Nephron progenitor cell (in vitro differentiated cells): ENCODE measurements around the gene HDAC9.
"Not testable (repeated sequence)": the region's sequence is repeated elsewhere in the genome, so short reads cannot be mapped to it uniquely, and the experiment has no call there.

Experiments
- DNase-seq: peaks from one replicate; pipeline ENCODE4 v3.0.0; 2021
- H3K27ac Mint-ChIP-seq: 2 replicates; pipeline ENCODE4 v1.8.0; 2021; ENCODE audit warnings: mild to moderate bottlenecking, moderate library complexity, mixed read lengths
- H3K27me3 Mint-ChIP-seq: 2 replicates; pipeline ENCODE4 v1.8.0; 2021; ENCODE audit warnings: mild to moderate bottlenecking, low read depth, mixed read lengths; ENCODE audit not compliant: poor library complexity
- H3K36me3 Mint-ChIP-seq: 2 replicates; pipeline ENCODE4 v1.8.0; 2021; ENCODE audit warnings: low read depth, mixed read lengths
- H3K4me1 Mint-ChIP-seq: 2 replicates; pipeline ENCODE4 v1.8.0; 2021; ENCODE audit warnings: mixed read lengths
- H3K4me3 Mint-ChIP-seq: 2 replicates; pipeline ENCODE4 v1.8.0; 2021; ENCODE audit warnings: mild to moderate bottlenecking, moderate library complexity, mixed read lengths
- H3K9me3 Mint-ChIP-seq: 2 replicates; pipeline ENCODE4 v1.8.0; 2021; ENCODE audit warnings: mild to moderate bottlenecking, moderate library complexity, mixed read lengths
- CTCF ChIP-seq: fragments of 200-600 bp; sonication (generic); IDR thresholded peaks from 2 replicates; pipeline ENCODE4 v1.5.0; 2021; ENCODE audit warnings: antibody characterized with exemption

Gene HDAC9

GRCh38 chr7:18952846-18953245 is 457.3 kb downstream of the HDAC9 start:
- no peak for TF ChIP-seq CTCF
- Mint-ChIP-seq H3K4me3 (no peak overlapping the region), H3K27ac (no peak overlapping the region), H3K27me3 (no peaks in the 10 kb centered on the region), H3K4me1 (peaks cover 10% of the 10 kb centered on the region), H3K9me3 (no peaks in the 10 kb centered on the region), H3K36me3 (no peaks in the 10 kb centered on the region)
- DNase-seq = no peak

- Mint-ChIP-seq H3K36me3 (no peaks in the 10 kb centered on the region), H3K4me3 (no peak overlapping the region), H3K4me1 (peaks cover 17% of the 10 kb centered on the region), H3K27ac (no peak overlapping the region), H3K9me3 (no peaks in the 10 kb centered on the region), H3K27me3 (no peaks in the 10 kb centered on the region)
- DNase-seq = no peak
- no peak for TF ChIP-seq CTCF
Observed at GRCh38 chr7:18958627-18959026, 463.1 kb downstream of the HDAC9 start.

GRCh38 chr7:18960725-18961124 is 465.2 kb downstream of the HDAC9 start:
- H3K4me3 Mint-ChIP-seq = no peak overlapping the region
- TF ChIP-seq CTCF = no peak
- no peaks in the 10 kb centered on the region for H3K36me3 Mint-ChIP-seq
- H3K4me1 Mint-ChIP-seq = peaks cover 23% of the 10 kb centered on the region
- peaks cover 4% of the 10 kb centered on the region for H3K27me3 Mint-ChIP-seq
- DNase-seq = no peak
- H3K27ac Mint-ChIP-seq = no peak overlapping the region
- no peaks in the 10 kb centered on the region for H3K9me3 Mint-ChIP-seq

GRCh38 chr7:18962031-18962430 is 466.5 kb downstream of the HDAC9 start:
- H3K36me3 Mint-ChIP-seq = peaks cover 5% of the 10 kb centered on the region
- peaks cover 4% of the 10 kb centered on the region for H3K27me3 Mint-ChIP-seq
- no peak overlapping the region for H3K4me3 Mint-ChIP-seq
- H3K27ac Mint-ChIP-seq = no peak overlapping the region
- no peaks in the 10 kb centered on the region for H3K9me3 Mint-ChIP-seq
- no peak for DNase-seq
- TF ChIP-seq CTCF = no peak
- H3K4me1 Mint-ChIP-seq = peaks cover 24% of the 10 kb centered on the region

GRCh38 chr7:18965657-18966056 is 470.1 kb downstream of the HDAC9 start:
- Mint-ChIP-seq H3K9me3 (no peaks in the 10 kb centered on the region), H3K4me1 (peaks cover 17% of the 10 kb centered on the region), H3K27ac (no peak overlapping the region), H3K27me3 (peaks cover 4% of the 10 kb centered on the region), H3K4me3 (no peak overlapping the region), H3K36me3 (peaks cover 5% of the 10 kb centered on the region)
- DNase-seq = no peak
- TF ChIP-seq CTCF = no peak

GRCh38 chr7:18967755-18968154 is 472.2 kb downstream of the HDAC9 start:
- not testable (repeated sequence) for H3K27me3 Mint-ChIP-seq, H3K36me3 Mint-ChIP-seq, H3K4me3 Mint-ChIP-seq, DNase-seq, H3K27ac Mint-ChIP-seq, H3K9me3 Mint-ChIP-seq
- peaks cover 11% of the 10 kb centered on the region for H3K4me1 Mint-ChIP-seq
